Right lobe of liver (tissue), 6 donors: ENCODE measurements around the gene ADAM11. TPM values are rescaled to one million over a fixed set of nuclear protein-coding genes. Genes with fewer than 3 reads are reported as not detected.

Source experiments
- ATAC-seq, 4 donors: fragments of 200-7000 bp; cut with Tn5 transposase; one replicate each; pipeline ENCODE4 v1.9.1; 2020; ENCODE audit warnings: mild to moderate bottlenecking in 4 of 4, moderate library complexity in 4 of 4
- DNase-seq, 3 donors: peaks; one replicate each; pipeline ENCODE4 v3.0.0-alpha.2; 2020
- H3K27ac ChIP-seq, 3 donors: fragments of 200-600 bp; one replicate each; pipeline ENCODE4 v1.8.0; 2022
- H3K27me3 ChIP-seq, 2 donors: fragments of 200-600 bp; one replicate each; pipeline ENCODE4 v1.8.0; 2022
- H3K36me3 ChIP-seq, 4 donors: fragments of 200-600 bp; sonication (generic) in 1 of 4; one replicate each; pipeline versions ENCODE4 v1.5.1 to v1.8.0; 2017 to 2022; ENCODE audit warnings: control low read depth in 1 of 4
- H3K4me1 ChIP-seq, 4 donors: fragments of 200-600 bp; sonication (generic) in 1 of 4; one replicate each; pipeline versions ENCODE4 v1.5.1 to v1.8.0; 2017 to 2022; ENCODE audit warnings: control low read depth in 1 of 4
- H3K4me3 ChIP-seq, 3 donors: fragments of 200-600 bp; one replicate each; pipeline ENCODE4 v1.8.0; 2022
- H3K9me3 ChIP-seq, 4 donors: fragments of 200-600 bp; sonication (generic) in 1 of 4; one replicate each; pipeline versions ENCODE4 v1.5.1 to v1.8.0; 2017 to 2022; ENCODE audit warnings: control low read depth in 1 of 4
- POLR2A ChIP-seq: fragments of 450-650 bp; IDR thresholded peaks from one replicate; pipeline ENCODE4 v1.6.1; 2017; ENCODE audit warnings: antibody characterized with exemption, mild to moderate bottlenecking
- WGBS: methylation state at CpG from one replicate; pipeline ENCODE4 v1.1.6; 2018; ENCODE audit warnings: low coverage, low lambda C conversion rate; ENCODE audit not compliant: insufficient coverage; ENCODE audit errors: missing lambda C conversion rate; 5-methylcytosine and 5-hydroxymethylcytosine counted together
- intact Hi-C, 2 donors: fragments of 100-400 bp; cut with DNase I; formaldehyde crosslinking; loops; one replicate each; pipeline versions ENCODE4 v1.11.2 to v1.14.1; 2022
- total RNA-seq, 6 experiments: library from RNA; depleted of rRNA in 2 of 6; stranded (reverse); fragments of >200 nt in 2 of 6; fragmentation: NEBNext Ultra II Directional in 3 of 6; extraction: Animal tissue kit (Norgen Biotek cat#: 25700) in 3 of 6; gene quantifications; one replicate each; pipeline versions ENCODE4 v1.1.0 to v1.2.4, GENCODE V29; 2016 to 2023
- TF ChIP-seq, protein P1 (sequence below), 4 donors: fragments of 200-600 bp in 3 of 4; fragments of 450-650 bp in 1 of 4; IDR thresholded peaks; one replicate each; pipeline versions ENCODE4 v1.5.1 to v1.8.0; 2016 to 2022; ENCODE audit warnings: antibody characterized with exemption in 4 of 4, mild to moderate bottlenecking in 2 of 4
- donor health status: DM: no; HTN: yes; CAD: no.
- donor health status: DM: no; HTN: no; CAD: no.
- donor health status: DM: no; HTN: no; CAD: no.
- donor health status: DM: no; HTN: yes; CAD: no.
- donor health status: DM: no; HTN: yes; CAD: no.

Gene ADAM11
- total RNA-seq, 6 experiments from 2014 or later: 0.04 to 0.12 (median 0.08) TPM; not detected in 2

DNA sequence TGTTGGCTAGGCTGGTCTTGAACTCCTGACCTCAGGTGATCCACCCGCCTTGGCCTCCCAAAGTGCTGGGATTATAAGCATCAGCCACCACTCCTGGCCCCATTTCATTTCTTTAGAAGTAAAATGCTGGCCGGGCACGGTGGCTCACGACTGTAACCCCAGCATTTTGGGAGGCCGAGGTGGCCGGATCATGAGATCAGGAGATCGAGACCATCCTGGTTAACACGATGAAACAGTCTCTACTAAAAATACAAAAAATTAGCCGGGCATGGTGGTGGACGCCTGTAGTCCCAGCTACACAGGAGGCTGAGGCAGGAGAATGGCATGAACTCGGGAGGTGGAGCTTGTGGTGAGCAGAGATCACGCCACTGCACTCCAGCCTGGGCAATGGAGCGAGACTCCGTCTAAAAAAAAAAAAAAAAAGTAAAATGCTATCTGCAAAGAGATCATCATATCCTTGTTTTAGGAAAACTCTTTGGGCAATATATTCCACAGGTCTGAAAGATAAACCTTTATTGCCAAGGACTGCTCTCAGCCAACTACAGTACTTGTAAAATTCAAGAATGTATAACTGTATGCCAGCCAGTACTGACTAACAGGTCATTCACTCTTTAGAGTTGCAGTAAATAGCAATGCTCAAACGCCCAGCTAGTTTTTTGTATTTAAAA, 67.5 kb downstream of the ADAM11 start:
- Histone ChIP-seq H3K27ac (no peak overlapping the region), H3K9me3 (no peaks in the 10 kb centered on the region), H3K27me3 (peaks cover 0 to 30% of the 10 kb centered on the region in 2 donors), H3K4me1 (peaks cover 0 to 15% (median 0%) of the 10 kb centered on the region in 4 donors), H3K4me3 (no peak overlapping the region), H3K36me3 (no peaks in the 10 kb centered on the region)
- TF ChIP-seq, protein P1, sequence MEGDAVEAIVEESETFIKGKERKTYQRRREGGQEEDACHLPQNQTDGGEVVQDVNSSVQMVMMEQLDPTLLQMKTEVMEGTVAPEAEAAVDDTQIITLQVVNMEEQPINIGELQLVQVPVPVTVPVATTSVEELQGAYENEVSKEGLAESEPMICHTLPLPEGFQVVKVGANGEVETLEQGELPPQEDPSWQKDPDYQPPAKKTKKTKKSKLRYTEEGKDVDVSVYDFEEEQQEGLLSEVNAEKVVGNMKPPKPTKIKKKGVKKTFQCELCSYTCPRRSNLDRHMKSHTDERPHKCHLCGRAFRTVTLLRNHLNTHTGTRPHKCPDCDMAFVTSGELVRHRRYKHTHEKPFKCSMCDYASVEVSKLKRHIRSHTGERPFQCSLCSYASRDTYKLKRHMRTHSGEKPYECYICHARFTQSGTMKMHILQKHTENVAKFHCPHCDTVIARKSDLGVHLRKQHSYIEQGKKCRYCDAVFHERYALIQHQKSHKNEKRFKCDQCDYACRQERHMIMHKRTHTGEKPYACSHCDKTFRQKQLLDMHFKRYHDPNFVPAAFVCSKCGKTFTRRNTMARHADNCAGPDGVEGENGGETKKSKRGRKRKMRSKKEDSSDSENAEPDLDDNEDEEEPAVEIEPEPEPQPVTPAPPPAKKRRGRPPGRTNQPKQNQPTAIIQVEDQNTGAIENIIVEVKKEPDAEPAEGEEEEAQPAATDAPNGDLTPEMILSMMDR (IDR thresholded peaks at IDR 0.05): no peak
- TF ChIP-seq POLR2A: no peak
- intact Hi-C loops: no loop called here
- ATAC-seq (no peak), DNase-seq (no peak)
- 89% methylated on average over 13 of the region's 15 CpGs for WGBS

DNA sequence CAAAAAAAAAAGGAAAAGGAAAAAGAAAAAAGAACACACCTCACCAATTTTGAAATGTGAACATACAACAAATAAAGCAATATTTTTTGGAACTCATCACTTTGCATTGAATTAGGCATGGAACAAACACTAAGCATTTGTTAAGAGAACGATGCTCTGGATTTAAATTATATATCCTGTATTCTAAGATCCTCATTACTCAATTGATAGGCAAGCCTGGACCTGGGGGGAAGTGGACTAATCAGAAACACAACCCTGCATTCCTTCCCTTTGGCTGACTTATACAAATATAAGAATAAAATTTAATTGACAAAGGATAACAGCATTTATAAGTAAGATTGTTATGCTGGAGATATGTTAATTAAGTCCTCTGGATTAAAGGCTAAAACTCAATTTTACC, 69.1 kb downstream of the ADAM11 start:
- intact Hi-C loops: no loop called here
- ATAC-seq: no peak
- WGBS: 50% methylated on average over 1 of the region's 1 CpG
- Histone ChIP-seq H3K27ac (no peak overlapping the region), H3K36me3 (no peaks in the 10 kb centered on the region), H3K27me3 (peaks cover 0 to 34% of the 10 kb centered on the region in 2 donors), H3K9me3 (no peaks in the 10 kb centered on the region), H3K4me1 (peaks cover 0 to 15% (median 0%) of the 10 kb centered on the region in 4 donors), H3K4me3 (no peak overlapping the region)
- TF ChIP-seq, protein P1 (IDR thresholded peaks at IDR 0.05): no peak
- no peak for TF ChIP-seq POLR2A
- no peak for DNase-seq

- WGBS: 9% methylated on average over 21 of the region's 21 CpGs
- Histone ChIP-seq H3K9me3 (no peaks in the 10 kb centered on the region), H3K36me3 (no peaks in the 10 kb centered on the region), H3K27me3 (peaks cover 0 to 34% of the 10 kb centered on the region in 2 donors), H3K4me1 (peaks cover 0 to 15% (median 0%) of the 10 kb centered on the region in 4 donors), H3K27ac (peak overlapping the region in 1 of 3 donors; percentile 32), H3K4me3 (peak overlapping the region; percentile 33 to 47 (median 34))
- TF ChIP-seq POLR2A: no peak
- TF ChIP-seq, protein P1 (IDR thresholded peaks at IDR 0.05): no peak
- ATAC-seq (no peak), DNase-seq (no peak)
- intact Hi-C loops: no loop called here
Measured at GRCh38 chr17:44828919-44829522, 70.2 kb downstream of the ADAM11 start.

- Histone ChIP-seq H3K27me3 (peaks cover 0 to 34% of the 10 kb centered on the region in 2 donors), H3K4me3 (peak within 1 kb of the TSS; percentile 33 to 47 (median 34)), H3K4me1 (peaks cover 0 to 15% (median 0%) of the 10 kb centered on the region in 4 donors), H3K9me3 (no peaks in the 10 kb centered on the region), H3K36me3 (no peaks in the 10 kb centered on the region), H3K27ac (peak within 1 kb of the TSS in 1 of 3 donors; percentile 32)
- DNase-seq (peak in 2 of 3 donors; percentile 36 to 56), ATAC-seq (peak; percentile 48 to 70 (median 56))
- TF ChIP-seq, protein P1 (IDR thresholded peaks at IDR 0.05): no peak
- TF ChIP-seq POLR2A: no peak
- intact Hi-C loops: no loop called here
- 6% methylated on average over 12 of the region's 123 CpGs for WGBS
Measured at GRCh38 chr17:44829523-44830358, 71.0 kb downstream of the ADAM11 start, which contains the start of gene GJC1. Gene GJC1 (minus strand): TSS chr17:44830287. CDS start chr17:44805817, 24,470 bp downstream.
